Panc1 (cell line): ENCODE results near the gene MON1B. TPM values are rescaled to one million over a fixed set of nuclear protein-coding genes. Genes with fewer than 3 reads are reported as not detected.

Source experiments
- ATAC-seq: fragments of 200-7000 bp; cut with Tn5 transposase; 2 replicates; pipeline ENCODE4 v1.9.1; 2020; ENCODE audit warnings: mild to moderate bottlenecking, moderate library complexity
- BruUV-seq: library from RNA; stranded (reverse); fragments of 400-500 nt; replicated peaks from 2 replicates; lab custom pipeline; 2021; lab: Mats Ljungman, UMichigan
- CTCF ChIA-PET: fragments of 300-600 bp; sonication (Branson Sonifier 250); formaldehyde crosslinking; loops from one replicate; lab custom pipeline; 2022; ENCODE audit warnings: antibody characterized with exemption; lab: Charles Lee
- POLR2A ChIA-PET: fragments of 300-600 bp; sonication (Branson Sonifier 250); formaldehyde crosslinking; loops from one replicate; lab custom pipeline; 2022; ENCODE audit warnings: antibody characterized with exemption; lab: Charles Lee
- DNase-seq: peaks from one replicate; pipeline ENCODE4 v3.0.0-alpha.2; 2010; ENCODE audit warnings: low read depth, low spot score
- H3K27ac ChIP-seq: 2 replicates; pipeline ENCODE4 v1.5.1; 2011; ENCODE audit warnings: mild to moderate bottlenecking, low read length, inconsistent platforms
- H3K27me3 ChIP-seq: fragments of 200-500 bp; sonication (Bioruptor generic); 2 replicates; pipeline ENCODE4 v1.6.0; 2014; ENCODE audit warnings: low read length, inconsistent platforms; ENCODE audit not compliant: control insufficient read depth, insufficient read depth
- H3K36me3 ChIP-seq: fragments of 200-500 bp; sonication (Bioruptor generic); 2 replicates; pipeline ENCODE4 v1.5.1; 2014; ENCODE audit warnings: inconsistent platforms, mild to moderate bottlenecking, low read length, moderate library complexity; ENCODE audit not compliant: control insufficient read depth, insufficient read depth
- H3K4me1 ChIP-seq: 2 replicates; pipeline ENCODE4 v1.5.1; 2011; ENCODE audit warnings: inconsistent platforms, mild to moderate bottlenecking, low read length, moderate library complexity; ENCODE audit not compliant: control insufficient read depth, insufficient read depth
- H3K4me3 ChIP-seq, 2 experiments: 2 replicates each; pipeline ENCODE4 v1.5.1; 2011 to 2012; ENCODE audit warnings: low read depth in 2 of 2, low read length in 2 of 2, mild to moderate bottlenecking in 2 of 2, inconsistent platforms in 1 of 2, moderate library complexity in 1 of 2
- H3K9me3 ChIP-seq: fragments of 200-500 bp; sonication (Bioruptor generic); 2 replicates; pipeline ENCODE4 v1.5.1; 2014; ENCODE audit warnings: low read depth, mild to moderate bottlenecking, inconsistent platforms, low read length, moderate library complexity; ENCODE audit not compliant: control insufficient read depth, insufficient read depth
- POLR2AphosphoS5 ChIP-seq: IDR thresholded peaks from 2 replicates; pipeline ENCODE4 v1.6.1; 2012; ENCODE audit warnings: mild to moderate bottlenecking, low read depth, low read length, moderate library complexity
- REST ChIP-seq, 2 experiments: IDR thresholded peaks; 2 replicates each; pipeline ENCODE4 v1.6.1; 2011 to 2012; ENCODE audit warnings: low read depth in 2 of 2, control low read depth in 1 of 2, low read length in 1 of 2, mild to moderate bottlenecking in 1 of 2, moderate library complexity in 1 of 2; ENCODE audit not compliant: insufficient read depth in 1 of 2
- SIN3A ChIP-seq: IDR thresholded peaks from 2 replicates; pipeline ENCODE4 v1.6.1; 2012; ENCODE audit warnings: low read depth, mild to moderate bottlenecking, low read length, moderate library complexity, borderline replicate concordance; ENCODE audit not compliant: insufficient read depth
- TCF7L2 ChIP-seq: IDR thresholded peaks from 2 replicates; pipeline ENCODE4 v1.6.1; 2011; ENCODE audit warnings: mild to moderate bottlenecking, low read depth, low read length, inconsistent platforms
- in situ Hi-C: cut with HindIII; loops from 2 replicates; pipeline ENCODE4 v1.10.0; 2016; ENCODE audit warnings: low sequenced_read_pairs, low pct_unique_long_range_greater_than_20kb
- intact Hi-C: fragments of 100-400 bp; cut with micrococcal nuclease; formaldehyde crosslinking; loops from one replicate; pipeline ENCODE4 v1.10.0; 2022; ENCODE audit not compliant: unreplicated experiment
- total RNA-seq: library from RNA; stranded (reverse); gene quantifications from one replicate; pipeline ENCODE4 v1.2.1, GENCODE V29; 2021; ENCODE audit not compliant: unreplicated experiment
- TF ChIP-seq, protein P1 (sequence below): fragments of 450-650 bp; IDR thresholded peaks from 2 replicates; pipeline ENCODE4 v1.5.1; 2017; ENCODE audit warnings: mild to moderate bottlenecking

Gene MON1B
- total RNA-seq, 1 experiment from 2014 or later, result 62.9 TPM

- no TSS peak for BruUV-seq
- in situ Hi-C loops (no loop called here), intact Hi-C loops (no loop called here)
- Histone ChIP-seq H3K27ac (no peak overlapping the region), H3K27me3 (no peaks in the 10 kb centered on the region), H3K36me3 (no peaks in the 10 kb centered on the region), H3K9me3 (no peaks in the 10 kb centered on the region), H3K4me3 (no peak overlapping the region), H3K4me1 (peaks cover 20% of the 10 kb centered on the region)
- ChIA-PET POLR2A (no interaction called here), CTCF (no interaction called here)
- ATAC-seq (no peak), DNase-seq (no peak)
- TF ChIP-seq SIN3A (no peak), POLR2AphosphoS5 (no peak), REST (IDR thresholded peaks at IDR 0.05; ENCODE audit: insufficient read depth in 1 of 2, low read depth in 2 of 2, low read length in 1 of 2) (no peak), TCF7L2 (no peak)
- TF ChIP-seq, protein P1, sequence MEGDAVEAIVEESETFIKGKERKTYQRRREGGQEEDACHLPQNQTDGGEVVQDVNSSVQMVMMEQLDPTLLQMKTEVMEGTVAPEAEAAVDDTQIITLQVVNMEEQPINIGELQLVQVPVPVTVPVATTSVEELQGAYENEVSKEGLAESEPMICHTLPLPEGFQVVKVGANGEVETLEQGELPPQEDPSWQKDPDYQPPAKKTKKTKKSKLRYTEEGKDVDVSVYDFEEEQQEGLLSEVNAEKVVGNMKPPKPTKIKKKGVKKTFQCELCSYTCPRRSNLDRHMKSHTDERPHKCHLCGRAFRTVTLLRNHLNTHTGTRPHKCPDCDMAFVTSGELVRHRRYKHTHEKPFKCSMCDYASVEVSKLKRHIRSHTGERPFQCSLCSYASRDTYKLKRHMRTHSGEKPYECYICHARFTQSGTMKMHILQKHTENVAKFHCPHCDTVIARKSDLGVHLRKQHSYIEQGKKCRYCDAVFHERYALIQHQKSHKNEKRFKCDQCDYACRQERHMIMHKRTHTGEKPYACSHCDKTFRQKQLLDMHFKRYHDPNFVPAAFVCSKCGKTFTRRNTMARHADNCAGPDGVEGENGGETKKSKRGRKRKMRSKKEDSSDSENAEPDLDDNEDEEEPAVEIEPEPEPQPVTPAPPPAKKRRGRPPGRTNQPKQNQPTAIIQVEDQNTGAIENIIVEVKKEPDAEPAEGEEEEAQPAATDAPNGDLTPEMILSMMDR, result no peak
These were observed 30.5 kb downstream of the MON1B start for GRCh38 chr16:77221482-77221881.

DNA sequence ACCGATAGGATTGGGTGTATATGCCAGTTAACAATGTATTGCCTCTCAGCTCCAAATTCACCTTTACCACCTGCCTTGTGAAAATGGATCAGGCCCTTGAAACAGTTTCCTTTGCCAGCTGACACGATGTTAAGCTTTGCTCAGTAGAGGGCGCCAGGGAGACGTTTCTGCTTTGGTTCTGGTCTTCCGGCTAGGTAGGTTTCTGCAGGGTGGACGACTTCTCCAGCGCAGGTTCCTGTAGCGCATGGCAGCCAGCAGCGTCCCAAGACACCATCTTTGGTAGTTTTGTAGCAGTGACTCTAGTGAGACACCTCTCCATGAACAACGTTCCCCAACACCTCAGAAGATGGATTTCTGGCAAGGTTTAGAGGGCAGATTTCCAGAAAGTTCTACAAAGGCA, 32.2 kb downstream of the MON1B start:
- H3K27ac ChIP-seq, result peak overlapping the region; percentile 29; the same call in 1 of the 2 replicates
- POLR2A ChIA-PET, result no interaction called here
- TF ChIP-seq, protein P1, result peak; percentile 74
- TF ChIP-seq SIN3A, result no peak
- no peaks in the 10 kb centered on the region for H3K9me3 ChIP-seq
- H3K36me3 ChIP-seq, result no peaks in the 10 kb centered on the region
- no peak overlapping the region for H3K4me3 ChIP-seq
- CTCF ChIA-PET, result no interaction called here
- ATAC-seq (no peak), DNase-seq (no peak)
- H3K4me1 ChIP-seq, result peaks cover 20% of the 10 kb centered on the region
- BruUV-seq, result no TSS peak
- in situ Hi-C loops (no loop called here), intact Hi-C loops (no loop called here)
- no peaks in the 10 kb centered on the region for H3K27me3 ChIP-seq
